Motor neuron (in vitro differentiated cells): ENCODE measurements around the gene PLB1. TPM values are rescaled to one million over a fixed set of nuclear protein-coding genes. Genes with fewer than 3 reads are reported as not detected.

Experiments
- ATAC-seq, 8 experiments: fragments of 200-7000 bp; cut with Tn5 transposase; replicated peaks in 6 of 8; 2 replicates each; pipeline ENCODE4 v1.8.0; 2021; ENCODE audit warnings: mild to moderate bottlenecking in 8 of 8, moderate library complexity in 8 of 8
- H3K27ac ChIP-seq, 2 donors: fragments of 250-450 bp; sonication (Bioruptor Pico); 2 replicates each; pipeline ENCODE4 v1.9.0; 2021; ENCODE audit warnings: antibody characterized with exemption in 2 of 2, mild to moderate bottlenecking in 2 of 2, moderate library complexity in 1 of 2
- H3K4me1 ChIP-seq, 2 donors: fragments of 250-450 bp; sonication (Bioruptor Pico); replicated peaks in 1 of 2; 2 replicates each; pipeline ENCODE4 v1.6.1; 2021; ENCODE audit warnings: antibody characterized with exemption in 2 of 2, mild to moderate bottlenecking in 2 of 2, moderate library complexity in 1 of 2
- H3K4me3 ChIP-seq, 5 donors: fragments of 250-450 bp; sonication (Bioruptor Pico); 2 replicates each; pipeline ENCODE4 v1.9.0; 2021; ENCODE audit warnings: antibody characterized with exemption in 5 of 5, mild to moderate bottlenecking in 5 of 5, moderate library complexity in 4 of 5
- WGBS, 10 experiments: fragments of 450-650 bp; shearing (Covaris generic); methylation state at CpG; one replicate each; pipeline ENCODE4 v1.0.0; 2022; 5-methylcytosine and 5-hydroxymethylcytosine counted together
- in situ Hi-C, 9 experiments: fragments of 400-800 bp; cut with MboI; loops; one replicate each; pipeline ENCODE4 v1.15.0; 2021; ENCODE audit warnings: low sequenced_read_pairs in 9 of 9, low pct_unique_long_range_greater_than_20kb in 2 of 9; ENCODE audit not compliant: unreplicated experiment in 9 of 9
- total RNA-seq, 8 experiments: library from RNA; unstranded; fragments of 300-600 nt; gene quantifications; 2 replicates each; pipeline versions ENCODE4 v1.2.3 to v1.2.4, GENCODE V29; 2022

PLB1 gene
- total RNA-seq, 8 experiments from 2014 or later: 0.49 to 3.3 (median 1.3) TPM

DNA sequence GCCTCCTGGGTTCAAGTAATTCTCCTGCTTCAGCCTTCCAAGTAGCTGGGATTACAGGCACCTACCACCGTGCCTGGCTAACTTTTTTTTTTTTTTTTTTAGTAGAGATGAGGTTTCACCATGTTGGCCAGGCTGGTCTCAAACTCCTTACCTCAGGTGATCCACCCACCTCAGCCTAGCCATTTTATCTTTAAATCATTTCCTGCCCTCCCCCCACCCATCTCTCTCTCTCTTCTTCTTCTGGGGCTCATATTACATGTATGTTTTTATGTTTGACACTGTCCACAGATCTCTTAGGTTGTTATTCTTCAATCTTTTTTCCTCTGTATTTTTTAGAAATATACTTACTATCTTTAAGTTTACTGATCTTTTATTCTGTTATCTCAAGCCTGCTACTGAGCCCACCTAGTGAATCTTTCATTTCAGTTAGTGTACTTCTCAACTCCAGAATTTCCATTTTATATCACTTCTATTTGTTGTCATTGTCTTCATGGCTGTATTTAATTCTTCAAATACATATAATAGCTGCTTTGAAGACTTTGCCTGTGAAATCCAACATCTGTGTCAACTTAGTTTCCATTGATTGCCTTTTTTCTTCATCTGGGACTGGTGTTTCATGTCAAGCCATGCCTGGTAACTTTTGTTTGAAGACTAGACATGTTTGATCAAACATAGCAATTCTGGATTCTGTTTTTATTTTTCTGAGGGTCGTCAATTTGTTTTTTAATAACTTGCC is 16.2 kb downstream of the PLB1 start:
- 36 to 78% (median 50%) methylated on average over 1 to 2 of the region's 2 CpGs; no CpG with 5 or more reads in 1 of the 10 experiments for WGBS, 10 experiments
- H3K4me3 ChIP-seq: no peak overlapping the region
- H3K27ac ChIP-seq: no peak overlapping the region
- ATAC-seq: no peak
- no peaks in the 10 kb centered on the region for H3K4me1 ChIP-seq
- in situ Hi-C loops: no loop called here

DNA sequence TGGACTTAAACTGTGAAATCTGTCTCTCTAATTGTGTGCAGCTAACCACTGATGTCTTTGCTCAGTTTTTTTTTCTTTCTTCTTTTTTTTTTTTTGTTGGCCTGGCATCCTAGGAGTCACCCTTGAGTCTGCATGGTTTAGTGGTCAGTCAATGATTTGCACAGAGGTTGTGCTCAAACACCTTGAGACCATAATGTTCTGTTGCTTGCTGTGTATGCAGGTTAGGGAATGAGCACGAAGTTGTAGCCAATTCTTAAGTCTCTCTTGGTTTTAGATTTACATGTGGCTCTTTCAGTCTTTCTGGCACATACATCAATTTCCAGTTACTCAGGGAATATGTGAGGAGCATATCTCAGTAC is 16.7 kb downstream of the PLB1 start:
- ATAC-seq: no peak
- no peaks in the 10 kb centered on the region for H3K4me1 ChIP-seq
- H3K4me3 ChIP-seq: no peak overlapping the region
- 0 to 60% (median 22%) methylated on average over 1 of the region's 1 CpG; no CpG with 5 or more reads in 5 of the 10 experiments for WGBS, 10 experiments
- in situ Hi-C loops: no loop called here
- H3K27ac ChIP-seq: no peak overlapping the region

DNA sequence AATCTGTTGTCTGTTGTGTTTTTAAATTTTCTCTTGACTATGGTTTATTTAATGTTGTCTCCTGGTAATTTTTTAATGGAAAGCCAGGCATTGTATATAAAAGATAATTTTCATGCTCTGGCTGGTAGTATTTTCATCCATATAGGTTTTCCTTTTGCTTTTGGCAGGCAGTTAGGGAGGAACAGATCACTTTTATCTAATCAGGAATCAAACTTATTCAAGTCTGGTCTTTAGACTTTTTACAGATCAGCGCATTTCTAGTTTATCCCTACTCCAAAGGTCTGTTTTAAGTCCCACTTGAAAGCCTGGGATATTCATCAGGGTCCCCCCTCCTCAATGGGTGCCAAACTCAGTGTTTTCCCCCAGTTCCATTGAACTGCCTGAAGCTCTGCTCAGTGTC is 17.2 kb downstream of the PLB1 start:
- no peak overlapping the region for H3K27ac ChIP-seq
- in situ Hi-C loops: no loop called here
- H3K4me3 ChIP-seq: no peak overlapping the region
- no peak for ATAC-seq
- WGBS, 10 experiments: 0 to 89% (median 71%) methylated on average over 1 of the region's 1 CpG; no CpG with 5 or more reads in 2 of the 10 experiments
- H3K4me1 ChIP-seq: no peaks in the 10 kb centered on the region

DNA sequence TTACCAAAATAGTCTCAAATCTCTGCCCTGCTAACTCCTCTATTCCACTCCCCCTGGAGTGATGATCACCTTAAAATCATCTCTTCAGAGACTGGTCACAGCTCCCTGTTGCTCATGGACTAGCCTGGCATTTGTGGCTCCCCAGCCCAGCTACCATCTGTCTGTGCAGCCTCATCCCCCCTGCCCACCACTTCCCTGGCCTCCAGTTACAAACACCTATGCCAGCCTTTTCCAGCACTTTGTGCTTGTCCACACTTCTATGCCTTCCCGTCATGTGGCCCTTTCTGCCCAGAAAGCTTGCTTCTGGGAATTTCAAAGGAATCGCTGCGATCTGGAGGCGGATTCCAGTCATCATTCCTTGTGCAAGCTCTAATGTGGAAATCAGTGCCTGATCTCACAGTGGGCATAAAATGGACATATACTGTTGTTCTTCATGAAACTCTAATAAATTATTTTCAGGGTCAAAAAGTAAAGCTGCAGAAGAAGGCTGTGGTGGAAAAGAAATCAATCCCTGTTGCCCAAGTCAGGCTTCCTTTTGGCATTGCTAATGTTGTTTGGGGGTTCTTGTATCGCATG is 19.4 kb downstream of the PLB1 start:
- Histone ChIP-seq H3K4me3 (no peak overlapping the region), H3K27ac (no peak overlapping the region), H3K4me1 (no peaks in the 10 kb centered on the region)
- ATAC-seq: peak in 1 of 8 experiments; percentile 8
- 40 to 100% (median 87%) methylated on average over 1 to 5 of the region's 5 CpGs; no CpG with 5 or more reads in 3 of the 10 experiments for WGBS, 10 experiments
- in situ Hi-C loops: no loop called here

DNA sequence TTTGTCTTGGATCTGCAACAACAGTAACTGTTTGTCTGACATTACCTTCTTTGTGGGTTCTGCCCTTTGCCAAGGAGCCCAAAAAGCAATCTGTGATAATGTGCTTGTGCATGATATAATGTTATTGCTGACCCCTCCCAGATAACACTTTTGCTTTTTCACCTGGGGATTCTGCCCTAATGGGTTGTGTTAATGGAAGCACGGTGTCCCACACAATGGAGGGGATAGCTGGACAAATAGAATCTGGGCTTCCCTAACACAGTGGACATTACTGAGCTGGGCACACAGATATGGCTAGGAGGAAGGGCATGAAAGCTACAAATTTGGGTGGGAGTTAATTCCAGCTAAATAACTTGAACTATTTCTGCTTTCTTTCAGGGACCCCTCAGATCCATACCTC is 20.6 kb downstream of the PLB1 start:
- WGBS, 10 experiments: 78 to 100% (median 100%) methylated on average over 1 of the region's 1 CpG; no CpG with 5 or more reads in 6 of the 10 experiments
- H3K4me1 ChIP-seq: no peaks in the 10 kb centered on the region
- ATAC-seq: no peak
- H3K4me3 ChIP-seq: no peak overlapping the region
- in situ Hi-C loops: no loop called here
- no peak overlapping the region for H3K27ac ChIP-seq

DNA sequence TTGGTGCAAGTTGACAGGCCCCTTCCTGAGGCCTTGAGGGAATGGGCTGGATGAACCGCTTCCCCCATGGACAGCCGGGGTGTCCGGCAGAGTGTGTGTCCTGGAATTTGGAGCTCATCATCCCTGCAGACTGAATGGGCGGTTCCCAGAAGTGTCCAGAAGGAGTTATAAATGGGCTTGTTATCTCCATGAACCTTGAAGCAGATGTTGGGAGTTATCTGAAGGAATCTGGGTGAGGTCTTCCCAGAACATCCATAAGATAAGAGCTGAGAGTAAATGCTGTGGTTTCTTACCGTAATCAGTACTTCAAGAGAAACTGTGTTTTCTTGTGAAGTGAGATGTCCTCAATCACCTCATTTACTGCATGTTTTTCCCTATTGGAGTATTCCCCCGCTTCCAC is 21.1 kb downstream of the PLB1 start:
- H3K27ac ChIP-seq: no peak overlapping the region
- in situ Hi-C loops: no loop called here
- H3K4me1 ChIP-seq: no peaks in the 10 kb centered on the region
- peak in 3 of 8 experiments; percentile 23 to 83 (median 80) for ATAC-seq
- H3K4me3 ChIP-seq: no peak overlapping the region
- WGBS, 10 experiments: 30 to 100% (median 71%) methylated on average over 1 to 6 of the region's 6 CpGs; no CpG with 5 or more reads in 3 of the 10 experiments

DNA sequence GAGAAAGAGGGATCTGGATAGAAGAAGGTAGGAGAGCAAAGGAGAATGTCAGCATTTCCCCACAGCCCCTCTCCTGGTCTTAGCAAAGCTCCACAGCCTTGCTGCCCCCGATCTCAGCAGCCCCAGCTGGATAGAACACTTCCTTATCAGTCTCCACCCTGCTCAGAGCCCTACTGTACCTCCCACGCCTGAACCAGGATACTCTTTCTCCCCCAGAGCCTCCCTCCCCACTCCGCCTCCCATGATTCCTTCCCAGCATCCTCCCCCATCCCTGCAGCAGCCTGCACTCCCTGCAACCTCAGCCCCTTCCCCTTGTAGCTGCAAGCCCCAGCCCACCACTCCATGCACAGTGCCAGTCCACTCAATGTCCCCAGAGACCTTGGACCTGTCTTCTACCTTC is 25.8 kb downstream of the PLB1 start:
- in situ Hi-C loops: no loop called here
- H3K4me3 ChIP-seq: no peak overlapping the region
- 0 to 75% methylated on average over 1 of the region's 3 CpGs; no CpG with 5 or more reads in 8 of the 10 experiments for WGBS, 10 experiments
- ATAC-seq: peak in 1 of 8 experiments; percentile 11
- peaks cover 3 to 7% of the 10 kb centered on the region in 2 donors for H3K4me1 ChIP-seq
- H3K27ac ChIP-seq: no peak overlapping the region

DNA sequence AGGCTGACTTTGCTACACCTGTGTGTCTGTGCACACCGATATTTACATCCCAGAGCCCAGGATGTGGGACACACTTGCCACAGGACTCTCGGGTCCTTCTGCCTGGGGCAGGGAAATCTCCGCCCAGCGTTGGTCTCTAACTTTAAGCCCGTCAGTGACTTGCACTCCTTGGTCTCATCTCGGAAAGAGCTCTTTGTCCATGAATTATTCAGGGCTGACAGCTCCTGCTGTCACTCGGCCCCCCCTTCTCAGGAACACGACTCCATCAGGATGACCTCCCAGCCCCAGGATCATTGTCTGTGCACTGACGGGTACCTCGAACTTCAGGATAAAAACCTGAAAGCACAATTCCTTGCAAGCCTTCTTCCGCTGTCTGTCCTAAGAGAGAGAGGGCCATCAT is 26.6 kb downstream of the PLB1 start:
- 8 to 100% (median 50%) methylated on average over 1 to 7 of the region's 11 CpGs; no CpG with 5 or more reads in 2 of the 10 experiments for WGBS, 10 experiments
- peaks cover 5 to 9% of the 10 kb centered on the region in 2 donors for H3K4me1 ChIP-seq
- no peak overlapping the region for H3K27ac ChIP-seq
- H3K4me3 ChIP-seq: no peak overlapping the region
- in situ Hi-C loops: no loop called here
- no peak for ATAC-seq

DNA sequence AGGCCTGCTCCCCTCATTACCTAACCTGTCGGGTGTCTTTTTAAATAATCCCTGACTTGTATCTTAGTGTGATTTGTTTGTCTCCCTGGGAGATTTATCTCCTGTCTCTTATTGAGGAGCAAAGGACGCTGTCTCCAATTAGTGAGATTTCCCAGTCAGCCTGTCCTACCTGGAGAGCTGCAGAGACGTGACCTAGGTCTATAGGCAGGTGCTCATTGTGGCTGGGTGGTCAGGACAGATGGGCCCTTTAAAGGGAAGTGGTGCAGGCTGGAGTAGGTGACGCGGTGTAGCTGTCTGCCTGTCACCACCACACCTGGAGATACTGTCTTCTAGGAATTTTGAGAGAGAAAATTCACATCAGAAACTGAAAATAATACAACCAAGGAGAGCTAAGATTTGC is 28.0 kb downstream of the PLB1 start:
- 25 to 100% (median 52%) methylated on average over 1 to 4 of the region's 5 CpGs; no CpG with 5 or more reads in 2 of the 10 experiments for WGBS, 10 experiments
- ATAC-seq: no peak
- in situ Hi-C loops: no loop called here
- Histone ChIP-seq H3K4me1 (peaks cover 5 to 9% of the 10 kb centered on the region in 2 donors), H3K27ac (no peak overlapping the region), H3K4me3 (no peak overlapping the region)

DNA sequence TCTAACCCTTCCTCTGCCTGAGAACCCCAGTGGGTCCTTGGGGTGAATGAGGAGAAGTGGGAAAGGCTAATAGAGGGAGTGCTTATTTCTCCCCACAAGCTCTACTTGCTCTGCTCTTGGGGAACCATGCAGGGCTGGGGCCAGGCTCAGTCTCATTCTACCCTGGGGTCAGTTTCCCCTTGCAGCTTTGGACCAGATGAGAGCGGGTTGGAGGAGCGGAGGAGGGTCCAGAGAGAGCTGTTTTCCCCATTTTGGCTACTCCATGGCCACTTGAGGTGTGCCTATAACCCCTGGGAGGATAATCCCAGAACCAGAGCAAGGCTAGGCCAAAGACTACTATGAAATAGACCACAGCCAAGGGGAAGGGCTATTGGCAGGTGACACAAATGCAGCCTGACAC is 29.6 kb downstream of the PLB1 start:
- peaks cover 5 to 9% of the 10 kb centered on the region in 2 donors for H3K4me1 ChIP-seq
- in situ Hi-C loops: no loop called here
- WGBS, 10 experiments: 17 to 93% (median 68%) methylated on average over 1 to 2 of the region's 2 CpGs; no CpG with 5 or more reads in 6 of the 10 experiments

DNA sequence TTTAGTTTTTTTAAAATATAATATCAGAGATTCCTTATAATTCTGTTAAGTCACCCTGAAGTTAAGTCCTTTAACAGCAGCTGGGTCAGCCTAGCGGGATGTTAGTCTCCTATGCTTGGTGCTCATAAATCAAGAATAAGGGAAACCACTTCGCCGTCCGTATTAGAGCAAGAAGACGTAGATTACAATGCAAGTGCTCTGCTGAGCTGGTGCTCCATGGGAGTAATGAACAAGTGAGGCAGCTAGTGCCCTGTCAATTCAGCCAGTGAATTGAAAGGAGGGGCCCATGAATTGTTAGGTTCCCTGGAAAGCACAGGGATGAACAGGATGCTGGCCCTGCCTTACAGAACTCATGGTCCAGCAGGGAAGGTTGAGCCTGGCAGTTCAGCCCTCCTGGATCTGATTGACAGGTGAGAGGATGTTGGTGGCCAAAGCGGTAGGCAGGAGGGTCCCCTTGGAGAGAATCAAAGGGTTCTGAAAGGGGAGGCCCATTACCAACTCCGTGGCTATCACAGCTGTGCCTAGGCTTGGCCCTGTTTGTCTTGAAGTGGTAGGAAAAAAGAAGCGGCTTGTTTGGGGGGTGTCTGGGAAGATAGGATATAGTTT is 30.8 kb downstream of the PLB1 start:
- peaks cover 5 to 9% of the 10 kb centered on the region in 2 donors for H3K4me1 ChIP-seq
- no peak overlapping the region for H3K4me3 ChIP-seq
- ATAC-seq: peak in 5 of 8 experiments; percentile 13 to 54 (median 39)
- in situ Hi-C loops: no loop called here
- H3K27ac ChIP-seq: no peak overlapping the region
- WGBS, 10 experiments: 57 to 100% (median 75%) methylated on average over 1 to 7 of the region's 8 CpGs

More for the DNA sequence above, 29.6 kb downstream of the PLB1 start:
- no peak for ATAC-seq
- no peak overlapping the region for H3K4me3 ChIP-seq
- no peak overlapping the region for H3K27ac ChIP-seq

DNA sequence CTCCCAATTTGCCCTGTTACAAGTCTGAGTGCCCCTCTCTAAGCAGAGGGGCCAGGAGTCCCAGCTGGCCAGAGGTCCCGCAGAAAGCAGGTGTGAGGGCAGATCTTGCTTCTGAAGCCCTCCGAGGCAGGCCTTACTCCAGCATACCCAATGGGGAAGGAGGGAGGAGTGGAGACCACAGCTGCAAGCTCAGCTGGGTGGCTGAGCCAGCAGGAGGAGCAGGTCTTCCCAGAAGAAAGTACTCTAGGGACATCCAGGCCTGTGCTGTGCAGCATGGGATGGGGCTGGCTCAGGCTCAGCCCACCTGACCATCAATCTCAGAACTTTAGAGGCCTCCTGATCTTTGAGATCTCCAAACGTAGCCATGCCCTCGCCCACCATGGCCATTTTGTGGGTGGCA is 31.3 kb downstream of the PLB1 start:
- H3K4me1 ChIP-seq: peaks cover 5 to 9% of the 10 kb centered on the region in 2 donors
- in situ Hi-C loops: no loop called here
- no peak overlapping the region for H3K27ac ChIP-seq
- peak in 2 of 8 experiments; percentile 35 to 69 for ATAC-seq
- 100% methylated on average over 1 of the region's 4 CpGs; no CpG with 5 or more reads in 9 of the 10 experiments for WGBS, 10 experiments
- no peak overlapping the region for H3K4me3 ChIP-seq

DNA sequence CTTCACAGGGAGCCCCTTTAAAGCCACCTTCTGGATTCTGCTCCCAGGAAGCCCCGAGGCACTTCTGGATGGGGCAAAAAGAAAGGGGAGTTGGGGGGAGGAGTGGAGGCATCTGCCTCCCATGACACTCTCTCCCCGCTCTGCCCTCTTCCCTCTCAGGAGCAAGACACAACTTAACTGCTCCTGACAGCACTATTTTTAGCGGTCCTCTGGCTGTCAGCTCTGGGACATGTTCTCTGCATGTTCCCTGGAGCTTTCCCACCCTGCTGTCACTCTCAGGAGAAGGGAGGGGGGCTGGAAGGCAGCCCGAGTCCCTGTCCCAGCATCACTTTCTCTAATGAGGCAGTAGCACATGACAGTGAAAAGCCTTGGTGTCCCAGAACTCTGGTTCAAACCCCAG is 32.3 kb downstream of the PLB1 start:
- Histone ChIP-seq H3K27ac (no peak overlapping the region), H3K4me3 (no peak overlapping the region), H3K4me1 (peaks cover 5 to 14% of the 10 kb centered on the region in 2 donors)
- in situ Hi-C loops: no loop called here
- 25 to 60% (median 33%) methylated on average over 1 to 3 of the region's 4 CpGs; no CpG with 5 or more reads in 5 of the 10 experiments for WGBS, 10 experiments
- peak in 7 of 8 experiments; percentile 63 to 85 (median 68) for ATAC-seq
